Gastrocnemius medialis (tissue), 4 donors: ENCODE results near the gene MLPH. TPM values are rescaled to one million over a fixed set of nuclear protein-coding genes. Genes with fewer than 3 reads are reported as not detected.
A peak's percentile ranks its signal among the peaks of the same experiment; 100 is the strongest.

ENCODE experiments used
- ATAC-seq, 2 donors: fragments of 150-250 bp; one replicate each; pipeline ENCODE4 v1.9.1; 2016
- DNase-seq, 2 donors: peaks; one replicate each; pipeline ENCODE4 v3.0.0-alpha.2; 2019
- H3K27ac ChIP-seq, 4 donors: fragments of 200-600 bp; sonication (generic); 1 replicate in 1 of 4; 2 replicates in 3 of 4; pipeline ENCODE4 v1.5.1; 2016 to 2018; ENCODE audit warnings: mild to moderate bottlenecking in 2 of 4, moderate library complexity in 1 of 4
- H3K27me3 ChIP-seq, 3 donors: fragments of 200-600 bp; sonication (generic) in 2 of 3; 1 replicate in 1 of 3; 2 replicates in 2 of 3; pipeline versions ENCODE4 v1.5.1 to v1.6.0; 2016 to 2019; ENCODE audit warnings: mild to moderate bottlenecking in 1 of 3, moderate library complexity in 1 of 3
- H3K36me3 ChIP-seq, 2 donors: fragments of 200-600 bp; sonication (generic) in 1 of 2; one replicate each; pipeline ENCODE4 v1.5.1; 2017 to 2018
- H3K4me1 ChIP-seq, 2 donors: fragments of 200-600 bp; sonication (generic) in 1 of 2; one replicate each; pipeline ENCODE4 v1.5.1; 2016 to 2017; ENCODE audit warnings: mild to moderate bottlenecking in 2 of 2
- H3K4me3 ChIP-seq, 4 donors: fragments of 200-600 bp; sonication (generic) in 3 of 4; 1 replicate in 1 of 4; 2 replicates in 3 of 4; pipeline ENCODE4 v1.5.1; 2016 to 2019; ENCODE audit warnings: mild to moderate bottlenecking in 2 of 4
- H3K9me3 ChIP-seq, 3 donors: fragments of 200-600 bp; sonication (generic) in 2 of 3; 1 replicate in 1 of 3; 2 replicates in 2 of 3; pipeline ENCODE4 v1.5.1; 2016 to 2019
- POLR2A ChIP-seq, 2 donors: fragments of 450-650 bp; IDR thresholded peaks; one replicate each; pipeline ENCODE4 v1.6.1; 2017; ENCODE audit warnings: antibody characterized with exemption in 2 of 2, mild to moderate bottlenecking in 2 of 2, moderate library complexity in 2 of 2
- in situ Hi-C, 4 donors: fragments of 200-750 bp; cut with MboI; loops; one replicate each; pipeline versions ENCODE4 v1.15.0 to v1.8.0; 2017; ENCODE audit warnings: low sequenced_read_pairs in 4 of 4
- intact Hi-C: fragments of 100-400 bp; cut with DNase I; formaldehyde crosslinking; loops from one replicate; pipeline ENCODE4 v1.15.1; 2023; ENCODE audit warnings: low total_unique reads
- total RNA-seq, 4 donors: library from RNA; depleted of rRNA; stranded (reverse); fragments of >200 nt; gene quantifications; one replicate each; pipeline versions ENCODE4 v1.1.0 to v1.2.3, GENCODE V29; 2016
- TF ChIP-seq, protein P1 (sequence below), 5 experiments: fragments of 450-650 bp in 3 of 5; fragments of 200-600 bp in 2 of 5; sonication (generic) in 2 of 5; IDR thresholded peaks in 4 of 5; conservative IDR thresholded peaks in 1 of 5; 1 replicate in 4 of 5; 2 replicates in 1 of 5; pipeline ENCODE4 v1.5.1; 2016 to 2019; ENCODE audit warnings: antibody characterized with exemption in 5 of 5, mild to moderate bottlenecking in 3 of 5, moderate library complexity in 3 of 5

MLPH gene
- total RNA-seq, 4 donors from 2014 or later, result 6.5 to 8.7 (median 7.2) TPM

DNA sequence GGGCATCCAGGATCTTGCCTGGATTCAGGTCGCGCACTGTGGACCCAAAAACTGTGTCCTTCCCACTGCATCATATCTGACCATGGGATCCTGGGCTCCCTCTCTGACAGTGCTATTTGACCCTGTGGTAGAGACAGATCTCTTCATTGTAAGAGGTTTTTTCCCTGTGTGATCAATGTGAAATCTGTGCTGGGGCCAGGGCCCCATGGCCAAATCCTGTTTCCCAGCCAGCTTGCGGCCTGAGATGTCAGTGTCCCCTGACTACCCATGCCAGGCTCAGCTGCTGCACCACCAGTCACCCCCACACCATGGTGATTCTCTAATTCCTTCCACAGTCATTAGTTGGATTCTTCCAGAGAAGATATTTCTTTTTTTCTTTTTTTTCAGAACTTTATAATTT, 82.8 kb downstream of the MLPH start:
- Histone ChIP-seq H3K27ac (no peak overlapping the region), H3K36me3 (no peaks in the 10 kb centered on the region), H3K9me3 (no peaks in the 10 kb centered on the region), H3K27me3 (peaks cover 0 to under 1% (median 0%) of the 10 kb centered on the region in 3 donors), H3K4me1 (peaks cover 13% of the 10 kb centered on the region in 2 donors), H3K4me3 (no peak overlapping the region)
- TF ChIP-seq, protein P1, sequence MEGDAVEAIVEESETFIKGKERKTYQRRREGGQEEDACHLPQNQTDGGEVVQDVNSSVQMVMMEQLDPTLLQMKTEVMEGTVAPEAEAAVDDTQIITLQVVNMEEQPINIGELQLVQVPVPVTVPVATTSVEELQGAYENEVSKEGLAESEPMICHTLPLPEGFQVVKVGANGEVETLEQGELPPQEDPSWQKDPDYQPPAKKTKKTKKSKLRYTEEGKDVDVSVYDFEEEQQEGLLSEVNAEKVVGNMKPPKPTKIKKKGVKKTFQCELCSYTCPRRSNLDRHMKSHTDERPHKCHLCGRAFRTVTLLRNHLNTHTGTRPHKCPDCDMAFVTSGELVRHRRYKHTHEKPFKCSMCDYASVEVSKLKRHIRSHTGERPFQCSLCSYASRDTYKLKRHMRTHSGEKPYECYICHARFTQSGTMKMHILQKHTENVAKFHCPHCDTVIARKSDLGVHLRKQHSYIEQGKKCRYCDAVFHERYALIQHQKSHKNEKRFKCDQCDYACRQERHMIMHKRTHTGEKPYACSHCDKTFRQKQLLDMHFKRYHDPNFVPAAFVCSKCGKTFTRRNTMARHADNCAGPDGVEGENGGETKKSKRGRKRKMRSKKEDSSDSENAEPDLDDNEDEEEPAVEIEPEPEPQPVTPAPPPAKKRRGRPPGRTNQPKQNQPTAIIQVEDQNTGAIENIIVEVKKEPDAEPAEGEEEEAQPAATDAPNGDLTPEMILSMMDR (IDR thresholded peaks at IDR 0.05 in 4 of 5, conservative IDR thresholded peaks at IDR 0.05 in 1 of 5), result no peak
- no peak for TF ChIP-seq POLR2A (IDR thresholded peaks at IDR 0.05)
- ATAC-seq (no peak), DNase-seq (no peak)
- intact Hi-C loops, result loop anchor here (5.0 kb wide), 1 partner anchor 478 kb away; no protein-coding TSS in a partner anchor
- in situ Hi-C loops, result loop anchor here (5.0 to 10.0 kb wide), 2 partner anchors 58 to 465 kb away; no protein-coding TSS in a partner anchor

DNA sequence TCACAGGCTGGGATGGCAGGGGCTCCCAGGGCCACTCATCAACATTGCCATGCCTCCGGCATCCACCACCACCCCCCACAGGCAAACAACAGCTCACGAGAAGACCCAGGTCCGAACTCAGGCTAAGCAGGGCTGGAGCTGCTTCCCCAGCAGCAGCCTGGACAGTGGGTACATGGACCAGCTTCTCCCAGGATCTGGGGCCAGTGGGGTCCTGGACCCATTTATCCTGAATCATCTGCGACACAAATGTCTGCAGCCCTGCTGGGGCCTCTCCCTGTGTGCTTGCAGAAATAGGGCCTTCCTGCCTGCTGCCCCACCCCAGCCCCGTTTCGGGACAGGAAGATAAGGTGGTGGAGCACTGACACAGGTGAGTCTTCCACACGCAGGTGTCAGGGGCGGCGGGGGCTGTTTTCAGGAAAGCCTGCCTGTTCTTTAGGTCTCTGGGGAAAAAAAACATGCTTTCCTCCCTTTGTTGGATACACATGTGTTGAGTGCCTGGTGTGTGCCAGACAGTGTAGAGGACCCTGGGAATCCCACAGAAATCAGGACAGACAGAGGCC, 83.8 kb downstream of the MLPH start:
- TF ChIP-seq, protein P1 (IDR thresholded peaks at IDR 0.05 in 4 of 5, conservative IDR thresholded peaks at IDR 0.05 in 1 of 5), result no peak
- TF ChIP-seq POLR2A (IDR thresholded peaks at IDR 0.05), result no peak

DNA sequence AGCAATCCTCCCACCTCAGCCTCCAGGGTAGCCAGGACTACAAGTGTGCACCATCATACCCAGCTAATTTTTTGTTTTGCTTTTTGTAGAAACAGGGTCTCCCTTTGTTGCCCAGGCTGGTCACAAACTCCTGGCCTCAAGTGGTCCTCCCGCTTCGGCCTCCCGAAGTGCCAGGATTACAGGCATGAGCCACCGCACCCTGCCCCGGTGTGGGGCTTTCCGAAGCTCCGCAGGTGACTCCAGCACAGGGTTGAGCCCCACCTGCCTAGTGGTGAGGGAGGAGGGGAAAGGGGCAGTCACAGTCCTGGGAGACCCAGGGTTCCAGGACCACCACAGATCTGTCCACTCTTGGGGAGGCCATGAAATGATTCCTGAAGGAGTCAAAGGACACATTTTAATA, 84.5 kb downstream of the MLPH start:
- intact Hi-C loops (loop anchor here (5.0 kb wide), 1 partner anchor 479 kb away; no protein-coding TSS in a partner anchor), in situ Hi-C loops (loop anchor here (5.0 to 10.0 kb wide), 2 partner anchors 59 to 467 kb away; no protein-coding TSS in a partner anchor)
- TF ChIP-seq, protein P1 (IDR thresholded peaks at IDR 0.05 in 4 of 5, conservative IDR thresholded peaks at IDR 0.05 in 1 of 5), result no peak
- TF ChIP-seq POLR2A (IDR thresholded peaks at IDR 0.05), result no peak
- H3K27ac ChIP-seq, result no peak overlapping the region
- no peaks in the 10 kb centered on the region for H3K9me3 ChIP-seq
- no peak overlapping the region for H3K4me3 ChIP-seq
- ATAC-seq (no peak), DNase-seq (no peak)
- no peaks in the 10 kb centered on the region for H3K27me3 ChIP-seq
- H3K4me1 ChIP-seq, result peaks cover 13% of the 10 kb centered on the region in 2 donors
- H3K36me3 ChIP-seq, result no peaks in the 10 kb centered on the region

More for the DNA sequence above, 83.8 kb downstream of the MLPH start:
- ATAC-seq, result no peak
- Histone ChIP-seq H3K27ac (no peak overlapping the region), H3K27me3 (no peaks in the 10 kb centered on the region), H3K4me3 (no peak overlapping the region), H3K9me3 (no peaks in the 10 kb centered on the region), H3K4me1 (peaks cover 13% of the 10 kb centered on the region in 2 donors), H3K36me3 (no peaks in the 10 kb centered on the region)
- in situ Hi-C loops (loop anchor here (5.0 to 10.0 kb wide), 2 partner anchors 59 to 466 kb away; no protein-coding TSS in a partner anchor), intact Hi-C loops (loop anchor here (5.0 kb wide), 1 partner anchor 479 kb away; no protein-coding TSS in a partner anchor)
- DNase-seq, result no peak

DNA sequence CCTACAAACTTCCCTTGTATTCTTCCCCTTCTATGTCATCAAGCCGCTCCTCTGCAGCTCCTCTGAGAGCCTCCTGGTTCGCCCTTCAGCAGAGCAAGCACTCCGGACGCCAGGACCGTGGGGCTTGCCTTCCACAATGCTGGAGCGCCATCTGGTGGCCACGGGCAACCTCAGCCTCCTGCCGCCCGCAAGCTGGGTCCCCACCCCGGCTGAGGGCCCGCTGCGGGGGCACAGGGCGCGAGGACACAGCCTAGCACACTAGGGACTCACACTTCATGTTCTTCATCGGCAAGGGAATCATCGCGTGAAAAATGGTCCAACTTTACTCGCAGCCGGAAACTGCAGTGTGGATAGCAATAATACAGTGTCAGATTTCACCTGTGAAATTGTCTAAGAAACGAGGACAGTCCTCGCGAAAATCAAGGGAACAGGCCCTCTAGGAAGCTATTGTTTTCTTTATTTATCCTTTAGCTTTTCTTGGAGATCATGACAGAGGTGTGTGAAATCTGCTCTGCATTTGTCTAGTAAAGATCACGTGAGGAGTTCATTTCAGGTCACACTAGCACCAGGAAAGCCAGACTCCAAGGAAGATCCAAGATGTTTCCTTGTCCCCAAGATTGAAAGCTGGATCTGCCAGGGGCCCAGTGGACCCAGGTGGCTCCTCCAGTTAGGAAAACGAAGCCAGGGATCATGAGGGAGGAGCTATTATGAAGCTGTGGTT, 85.1 kb downstream of the MLPH start:
- peak overlapping the region; percentile 15 to 45 (median 38) for H3K4me3 ChIP-seq

More for the DNA sequence above, 85.1 kb downstream of the MLPH start:
- in situ Hi-C loops (loop anchor here (5.0 to 10.0 kb wide), 2 partner anchors 60 to 467 kb away; no protein-coding TSS in a partner anchor), intact Hi-C loops (loop anchor here (1.0 to 5.0 kb wide), 2 partner anchors 60 to 480 kb away; no protein-coding TSS in a partner anchor)
- H3K27ac ChIP-seq, result peak overlapping the region; percentile 36 to 69 (median 47)
- no peaks in the 10 kb centered on the region for H3K9me3 ChIP-seq
- peak; percentile 91 to 95 for ATAC-seq
- TF ChIP-seq, protein P1 (IDR thresholded peaks at IDR 0.05 in 4 of 5, conservative IDR thresholded peaks at IDR 0.05 in 1 of 5), result peak; percentile 99
- TF ChIP-seq POLR2A (IDR thresholded peaks at IDR 0.05), result no peak
- H3K4me1 ChIP-seq, result peaks cover 13% of the 10 kb centered on the region in 2 donors
- peak; percentile 83 to 85 for DNase-seq
- no peaks in the 10 kb centered on the region for H3K36me3 ChIP-seq
- no peaks in the 10 kb centered on the region for H3K27me3 ChIP-seq
